ENCODE data around the gene NFX1. TPM values are rescaled to one million over a fixed set of nuclear protein-coding genes. Genes with fewer than 3 reads are reported as not detected.

The NFX1 gene
- total and polyA plus RNA-seq, 2 experiments from 2014 or later, result 18.5 to 19.5 TPM

GRCh38 chr9:33285502-33285901, 4.8 kb upstream of the NFX1 start:
- Histone ChIP-seq H3K4me2 (no peak overlapping the region), H2AFZ (no peak overlapping the region), H3K4me1 (ENCODE audit: insufficient read depth) (no peaks in the 10 kb centered on the region), H3K9me2 (replicated peaks; ENCODE audit: insufficient read depth) (no peaks in the 10 kb centered on the region), H3K79me2 (no peaks in the 10 kb centered on the region), H3K4me3 (no peak overlapping the region), H3K27ac (no peak overlapping the region), H3K27me3 (no peaks in the 10 kb centered on the region), H3K36me3 (replicated peaks; ENCODE audit: insufficient read depth, low read depth) (no peaks in the 10 kb centered on the region), H3K9me3 (ENCODE audit: low read depth) (no peaks in the 10 kb centered on the region), H4K20me1 (ENCODE audit: insufficient read depth, poor library complexity, severe bottlenecking) (no peaks in the 10 kb centered on the region)
- no peak for TF ChIP-seq EZH2phosphoT487 (IDR thresholded peaks at IDR 0.05; ENCODE audit: low read depth, severe bottlenecking, unreplicated experiment)
- TF ChIP-seq CTCF (IDR thresholded peaks at IDR 0.05; ENCODE audit: poor library complexity), result no peak
- no peak for TF ChIP-seq EZH2 (IDR thresholded peaks at IDR 0.05; ENCODE audit: borderline replicate concordance)
- 79% methylated on average over 5 of the region's 5 CpGs for WGBS (ENCODE audit: low lambda C conversion rate, missing lambda C conversion rate)
- DNase-seq (ENCODE audit: low spot score), result no peak

- peak; percentile 81 for DNase-seq (ENCODE audit: low spot score)
- Histone ChIP-seq H3K27ac (no peak overlapping the region), H4K20me1 (ENCODE audit: insufficient read depth, poor library complexity, severe bottlenecking) (no peaks in the 10 kb centered on the region), H3K4me2 (no peak overlapping the region), H3K36me3 (replicated peaks; ENCODE audit: insufficient read depth, low read depth) (no peaks in the 10 kb centered on the region), H3K9me2 (replicated peaks; ENCODE audit: insufficient read depth) (no peaks in the 10 kb centered on the region), H2AFZ (no peak overlapping the region), H3K9me3 (ENCODE audit: low read depth) (no peaks in the 10 kb centered on the region), H3K79me2 (peaks cover 13% of the 10 kb centered on the region), H3K4me3 (no peak overlapping the region), H3K27me3 (no peaks in the 10 kb centered on the region), H3K4me1 (ENCODE audit: insufficient read depth) (peaks cover 11% of the 10 kb centered on the region)
- TF ChIP-seq EZH2phosphoT487 (IDR thresholded peaks at IDR 0.05; ENCODE audit: low read depth, severe bottlenecking, unreplicated experiment), result no peak
- TF ChIP-seq CTCF (IDR thresholded peaks at IDR 0.05; ENCODE audit: poor library complexity), result peak; percentile 65
- no peak for TF ChIP-seq EZH2 (IDR thresholded peaks at IDR 0.05; ENCODE audit: borderline replicate concordance)
- 72% methylated on average over 4 of the region's 4 CpGs for WGBS (ENCODE audit: low lambda C conversion rate, missing lambda C conversion rate)
Observed at GRCh38 chr9:33287087-33287490, 3.2 kb upstream of the NFX1 start.

- H3K4me3 ChIP-seq, result no peak overlapping the region
- H4K20me1 ChIP-seq (ENCODE audit: insufficient read depth, poor library complexity, severe bottlenecking), result no peaks in the 10 kb centered on the region
- peaks cover 25% of the 10 kb centered on the region for H3K79me2 ChIP-seq
- DNase-seq (ENCODE audit: low spot score), result no peak
- H2AFZ ChIP-seq, result no peak overlapping the region
- no peak overlapping the region for H3K27ac ChIP-seq
- peaks cover 16% of the 10 kb centered on the region for H3K4me1 ChIP-seq (ENCODE audit: insufficient read depth)
- H3K9me2 ChIP-seq (replicated peaks; ENCODE audit: insufficient read depth), result no peaks in the 10 kb centered on the region
- no peaks in the 10 kb centered on the region for H3K27me3 ChIP-seq
- WGBS (ENCODE audit: low lambda C conversion rate, missing lambda C conversion rate), result 100% methylated on average over 2 of the region's 4 CpGs
- H3K9me3 ChIP-seq (ENCODE audit: low read depth), result no peaks in the 10 kb centered on the region
- H3K36me3 ChIP-seq (replicated peaks; ENCODE audit: insufficient read depth, low read depth), result no peaks in the 10 kb centered on the region
- TF ChIP-seq EZH2phosphoT487 (IDR thresholded peaks at IDR 0.05; ENCODE audit: low read depth, severe bottlenecking, unreplicated experiment) (no peak), CTCF (IDR thresholded peaks at IDR 0.05; ENCODE audit: poor library complexity) (no peak), EZH2 (IDR thresholded peaks at IDR 0.05; ENCODE audit: borderline replicate concordance) (no peak)
- H3K4me2 ChIP-seq, result no peak overlapping the region
Observed at GRCh38 chr9:33288235-33288634, 2.1 kb upstream of the NFX1 start.

Measured in hepatocyte (in vitro differentiated cells).